Measurements from ENCODE around the gene TMEM259.

TMEM259 gene

GRCh38 chr19:1014161-1015060, 6.5 kb downstream of the TMEM259 start:
- H3K9ac ChIP-seq (ENCODE audit: low read length): no peak overlapping the region
- H3K79me2 ChIP-seq (ENCODE audit: insufficient read depth, low read length): peaks cover 49% of the 10 kb centered on the region
- no peak overlapping the region for H2AFZ ChIP-seq (ENCODE audit: low read depth, low read length, severe bottlenecking)
- H3K27ac ChIP-seq (ENCODE audit: low read depth, low read length): no peak overlapping the region
- no peak overlapping the region for H3K4me3 ChIP-seq (ENCODE audit: insufficient read depth, low read length, poor library complexity, severe bottlenecking)
- no peak overlapping the region for H3K4me2 ChIP-seq (ENCODE audit: low read depth, low read length, poor library complexity, severe bottlenecking)
- H3K27me3 ChIP-seq (ENCODE audit: low read length): no peaks in the 10 kb centered on the region
- no peaks in the 10 kb centered on the region for H3F3A ChIP-seq (ENCODE audit: insufficient read depth)
- 0 out of 2 replicates have a peak, but pooled peaks cover 5% of the 10 kb centered on the region for H4K20me1 ChIP-seq (ENCODE audit: low read depth, low read length)
- H3K36me3 ChIP-seq (ENCODE audit: low read length): no peaks in the 10 kb centered on the region
- no peaks in the 10 kb centered on the region for H3K9me3 ChIP-seq (ENCODE audit: insufficient read depth, low read length)
- H3K9me2 ChIP-seq (replicated peaks; ENCODE audit: insufficient read depth, low read length): no peaks in the 10 kb centered on the region
- TF ChIP-seq EZH2phosphoT487 (conservative IDR thresholded peaks at IDR 0.05; ENCODE audit: low read length): no peak
- no peak for TF ChIP-seq CTCF (IDR thresholded peaks at IDR 0.05; ENCODE audit: insufficient read depth, low read length, poor library complexity, severe bottlenecking)

GRCh38 chr19:1013218-1013617, 7.7 kb downstream of the TMEM259 start:
- Histone ChIP-seq H3K36me3 (ENCODE audit: low read length) (no peaks in the 10 kb centered on the region), H3K27me3 (ENCODE audit: low read length) (no peaks in the 10 kb centered on the region), H3K4me2 (ENCODE audit: low read depth, low read length, poor library complexity, severe bottlenecking) (no peak overlapping the region), H3K9me3 (ENCODE audit: insufficient read depth, low read length) (no peaks in the 10 kb centered on the region), H3K79me2 (ENCODE audit: insufficient read depth, low read length) (peaks cover 37% of the 10 kb centered on the region), H4K20me1 (ENCODE audit: low read depth, low read length) (0 out of 2 replicates have a peak, but pooled peaks cover 5% of the 10 kb centered on the region), H3K4me3 (ENCODE audit: insufficient read depth, low read length, poor library complexity, severe bottlenecking) (no peak overlapping the region), H3K9ac (ENCODE audit: low read length) (no peak overlapping the region), H3K9me2 (replicated peaks; ENCODE audit: insufficient read depth, low read length) (no peaks in the 10 kb centered on the region), H2AFZ (ENCODE audit: low read depth, low read length, severe bottlenecking) (no peak overlapping the region), H3F3A (ENCODE audit: insufficient read depth) (no peaks in the 10 kb centered on the region), H3K27ac (ENCODE audit: low read depth, low read length) (no peak overlapping the region)
- no peak for TF ChIP-seq EZH2phosphoT487 (conservative IDR thresholded peaks at IDR 0.05; ENCODE audit: low read length)
- TF ChIP-seq CTCF (IDR thresholded peaks at IDR 0.05; ENCODE audit: insufficient read depth, low read length, poor library complexity, severe bottlenecking): no peak

- Histone ChIP-seq H3K9me3 (ENCODE audit: insufficient read depth, low read length) (no peaks in the 10 kb centered on the region), H2AFZ (ENCODE audit: low read depth, low read length, severe bottlenecking) (no peak overlapping the region), H3K79me2 (ENCODE audit: insufficient read depth, low read length) (peaks cover 29% of the 10 kb centered on the region), H3K27ac (ENCODE audit: low read depth, low read length) (no peak overlapping the region), H3K4me3 (ENCODE audit: insufficient read depth, low read length, poor library complexity, severe bottlenecking) (no peak overlapping the region), H3K4me2 (ENCODE audit: low read depth, low read length, poor library complexity, severe bottlenecking) (no peak overlapping the region), H3K9ac (ENCODE audit: low read length) (no peak overlapping the region), H3K36me3 (ENCODE audit: low read length) (no peaks in the 10 kb centered on the region), H3F3A (ENCODE audit: insufficient read depth) (no peaks in the 10 kb centered on the region), H3K27me3 (ENCODE audit: low read length) (no peaks in the 10 kb centered on the region), H3K9me2 (replicated peaks; ENCODE audit: insufficient read depth, low read length) (no peaks in the 10 kb centered on the region), H4K20me1 (ENCODE audit: low read depth, low read length) (0 out of 2 replicates have a peak, but pooled peaks cover 5% of the 10 kb centered on the region)
- TF ChIP-seq EZH2phosphoT487 (conservative IDR thresholded peaks at IDR 0.05; ENCODE audit: low read length): no peak
- no peak for TF ChIP-seq CTCF (IDR thresholded peaks at IDR 0.05; ENCODE audit: insufficient read depth, low read length, poor library complexity, severe bottlenecking)
Measured at GRCh38 chr19:1012334-1012733, 8.6 kb downstream of the TMEM259 start.
